ENCODE data around the gene SLC38A2. TPM values are rescaled to one million over a fixed set of nuclear protein-coding genes. Genes with fewer than 3 reads are reported as not detected.

The SLC38A2 gene
- total and polyA plus RNA-seq, 9 donors, result 124 to 390 (median 197) TPM

DNA sequence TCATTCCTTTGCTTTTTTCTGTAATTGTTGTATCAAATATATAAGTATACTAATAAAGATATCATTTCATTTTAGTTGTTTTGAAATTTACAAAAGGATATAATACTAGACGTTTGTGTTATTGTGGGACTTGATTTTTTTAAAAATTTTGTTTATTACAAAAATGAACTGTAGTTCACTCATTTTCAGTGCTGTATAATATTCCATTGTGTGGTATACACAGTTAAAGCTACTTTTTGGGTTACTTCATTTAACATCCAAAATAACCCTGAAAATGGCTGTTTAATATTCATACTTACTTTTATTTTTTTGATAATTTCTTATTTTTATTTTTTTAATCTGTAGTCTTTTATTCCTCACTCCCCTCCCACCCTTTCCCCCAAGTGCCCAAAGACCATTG lies 21.4 kb downstream of the SLC38A2 start:
- Histone ChIP-seq H3K27ac (no peak overlapping the region), H3K36me3 (no peaks in the 10 kb centered on the region), H3K27me3 (no peaks in the 10 kb centered on the region), H3K9me3 (no peaks in the 10 kb centered on the region), H3K4me3 (no peak overlapping the region), H3K4me1 (ENCODE audit: insufficient read depth) (peaks cover 1% of the 10 kb centered on the region)
- 75 to 89% (median 77%) methylated on average over 1 of the region's 1 CpG for WGBS, 3 donors
- intact Hi-C loops (cut with DNase I), result loop anchor here in 1 of 4 donors (5.0 kb wide), 1 partner anchor 306 kb away; no protein-coding TSS in a partner anchor
- TF ChIP-seq CTCF (IDR thresholded peaks at IDR 0.05) (no peak), POLR2A (IDR thresholded peaks at IDR 0.05) (no peak), EP300 (IDR thresholded peaks at IDR 0.05) (no peak)
- DNase-seq, result no peak

DNA sequence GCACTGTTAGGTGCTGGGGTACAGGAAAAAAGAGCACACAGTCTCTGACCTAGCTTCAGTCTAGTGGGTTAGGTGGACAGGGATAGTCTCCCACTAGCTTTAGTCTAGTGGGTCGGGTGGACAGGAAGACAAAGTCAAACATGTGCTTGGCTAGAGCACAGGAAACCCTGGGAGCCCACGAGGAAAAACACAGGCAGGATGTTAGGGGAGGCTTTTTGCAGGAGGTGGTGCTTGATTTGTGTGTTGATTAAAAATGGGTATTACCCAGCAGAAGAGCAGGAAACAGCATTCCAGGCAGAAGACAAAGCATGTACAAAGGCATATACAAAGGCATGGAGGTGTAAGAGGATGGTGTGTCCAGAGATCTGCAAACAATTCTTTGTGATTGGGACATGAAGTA lies 23.3 kb downstream of the SLC38A2 start:
- Histone ChIP-seq H3K9me3 (no peaks in the 10 kb centered on the region), H3K4me3 (no peak overlapping the region), H3K27me3 (no peaks in the 10 kb centered on the region), H3K36me3 (no peaks in the 10 kb centered on the region), H3K4me1 (ENCODE audit: insufficient read depth) (peaks cover 1% of the 10 kb centered on the region), H3K27ac (no peak overlapping the region)
- 46 to 51% (median 46%) methylated on average over 2 of the region's 2 CpGs for WGBS, 3 donors
- TF ChIP-seq EP300 (IDR thresholded peaks at IDR 0.05), result no peak
- no peak for TF ChIP-seq POLR2A (IDR thresholded peaks at IDR 0.05)
- TF ChIP-seq CTCF (IDR thresholded peaks at IDR 0.05), result no peak
- DNase-seq, result no peak
- intact Hi-C loops (cut with DNase I), result no loop called here

DNA sequence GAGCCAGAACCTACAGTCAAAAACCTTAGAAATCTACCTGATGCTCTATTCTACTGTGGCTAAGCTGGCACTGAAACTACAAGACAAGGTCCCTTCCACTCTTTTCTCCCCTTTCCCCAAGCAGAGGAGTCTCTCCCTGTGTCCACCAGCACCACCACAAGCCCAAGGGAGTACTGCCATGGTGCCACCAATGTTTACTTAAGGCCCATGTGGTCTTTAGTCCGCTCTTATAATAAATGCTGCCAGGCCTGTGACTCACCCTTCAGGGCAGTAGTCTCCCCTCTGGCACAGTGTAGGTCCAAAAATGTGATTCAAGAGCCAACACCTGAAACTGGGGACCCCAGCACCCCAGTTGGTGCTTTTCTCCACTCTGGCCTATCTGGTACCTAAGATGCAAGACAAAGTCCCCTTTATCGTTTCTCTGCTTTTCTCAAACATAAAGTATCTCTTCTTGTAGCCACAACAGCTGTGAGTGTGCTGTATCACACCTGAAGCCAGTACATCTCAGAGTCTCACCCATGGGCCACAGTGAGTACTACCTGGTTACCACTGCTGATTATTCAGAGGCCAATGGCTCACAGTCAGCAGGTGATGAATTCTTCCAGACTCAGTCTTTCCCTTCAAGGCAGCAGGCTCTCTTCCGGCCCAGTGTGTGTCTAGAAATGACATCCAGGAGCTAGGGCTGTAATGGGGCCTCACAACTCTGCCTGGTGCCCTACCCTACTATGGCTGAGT lies 29.3 kb downstream of the SLC38A2 start:
- Histone ChIP-seq H3K4me3 (no peak overlapping the region), H3K4me1 (ENCODE audit: insufficient read depth) (no peaks in the 10 kb centered on the region), H3K27me3 (no peaks in the 10 kb centered on the region), H3K36me3 (no peaks in the 10 kb centered on the region), H3K27ac (no peak overlapping the region), H3K9me3 (no peaks in the 10 kb centered on the region)
- no peak for TF ChIP-seq POLR2A (IDR thresholded peaks at IDR 0.05)
- DNase-seq, result no peak
- intact Hi-C loops (cut with DNase I), result no loop called here
- 91 to 92% (median 91%) methylated on average over 3 of the region's 3 CpGs for WGBS, 3 donors

DNA sequence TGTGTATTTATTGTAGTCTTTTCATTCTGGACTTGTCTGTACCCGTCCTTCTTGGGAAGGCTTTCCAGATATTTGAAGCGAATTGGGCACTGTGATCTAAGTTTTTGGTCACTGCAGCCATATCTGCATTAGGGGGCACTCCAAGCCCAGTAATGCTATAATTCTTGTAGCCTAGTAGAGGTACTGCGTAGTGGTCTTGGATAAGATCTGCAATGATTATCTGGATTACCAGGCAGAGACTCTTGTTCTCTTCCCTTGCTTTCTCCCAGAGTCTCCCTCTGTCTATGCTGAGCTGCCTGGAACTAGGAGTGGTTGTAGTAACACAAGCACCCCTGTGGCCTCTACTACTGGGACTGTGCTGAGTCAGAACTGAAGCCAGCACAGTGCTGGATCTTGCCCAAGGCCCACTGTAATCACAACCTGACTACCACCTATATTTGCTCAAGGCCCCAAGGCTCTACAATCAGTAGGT lies 30.0 kb downstream of the SLC38A2 start:
- WGBS, 3 donors, result 74 to 77% (median 75%) methylated on average over 3 of the region's 3 CpGs
- H3K9me3 ChIP-seq, result no peaks in the 10 kb centered on the region

More for the DNA sequence above, 30.0 kb downstream of the SLC38A2 start:
- intact Hi-C loops (cut with DNase I), result no loop called here
- Histone ChIP-seq H3K36me3 (no peaks in the 10 kb centered on the region), H3K27ac (no peak overlapping the region), H3K27me3 (no peaks in the 10 kb centered on the region), H3K4me1 (ENCODE audit: insufficient read depth) (no peaks in the 10 kb centered on the region), H3K4me3 (no peak overlapping the region)
- peak in 2 of 3 donors; percentile 19 to 50 for TF ChIP-seq CTCF (IDR thresholded peaks at IDR 0.05)
- no peak for TF ChIP-seq EP300 (IDR thresholded peaks at IDR 0.05)
- TF ChIP-seq POLR2A (IDR thresholded peaks at IDR 0.05), result no peak
- no peak for DNase-seq
